ENCODE measurements around the gene CALR.
A peak's percentile ranks its signal among the peaks of the same experiment; 100 is the strongest.
"Not testable (repeated sequence)": the region's sequence is repeated elsewhere in the genome, so short reads cannot be mapped to it uniquely, and the experiment has no call there.

CALR gene

DNA sequence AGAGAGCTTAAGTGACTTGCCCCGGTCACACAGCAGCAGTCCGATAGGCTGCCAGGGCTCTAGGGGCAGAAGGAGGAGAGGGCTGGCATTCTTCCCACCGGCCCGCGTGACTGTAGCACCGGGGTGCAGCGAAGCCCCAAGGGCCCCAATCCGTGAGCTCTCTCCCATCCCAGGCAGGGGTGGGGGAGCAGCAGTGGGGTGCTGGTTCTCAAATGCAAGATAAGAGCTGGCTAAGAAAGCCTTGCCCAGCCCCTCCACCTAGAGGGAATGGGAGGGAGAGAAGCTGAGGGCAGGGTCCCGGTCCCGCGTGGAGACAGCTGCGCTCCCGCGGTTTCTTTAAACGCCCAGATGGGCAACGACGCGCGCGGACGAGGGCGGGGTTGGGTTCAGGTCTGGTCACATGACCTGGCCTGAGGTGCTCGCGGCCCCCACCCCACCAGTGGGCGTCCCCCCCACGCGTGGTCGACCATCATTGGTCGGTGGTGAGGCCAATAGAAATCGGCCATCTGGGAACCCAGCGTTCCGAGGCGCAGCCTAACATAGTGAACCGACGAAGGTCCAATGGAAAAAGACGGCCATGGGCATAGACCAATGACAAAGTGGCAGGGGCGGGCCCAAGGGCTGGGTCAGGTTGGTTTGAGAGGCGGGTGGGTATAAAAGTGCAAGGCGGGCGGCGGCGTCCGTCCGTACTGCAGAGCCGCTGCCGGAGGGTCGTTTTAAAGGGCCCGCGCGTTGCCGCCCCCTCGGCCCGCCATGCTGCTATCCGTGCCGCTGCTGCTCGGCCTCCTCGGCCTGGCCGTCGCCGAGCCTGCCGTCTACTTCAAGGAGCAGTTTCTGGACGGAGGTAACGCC lies at the start of gene CALR:
Gene CALR (plus strand): TSS at position 683 of the 852 bp plus-strand sequence. CDS start 71 bp downstream, at position 754.
- peak; percentile 100 for DNase-seq

DNA sequence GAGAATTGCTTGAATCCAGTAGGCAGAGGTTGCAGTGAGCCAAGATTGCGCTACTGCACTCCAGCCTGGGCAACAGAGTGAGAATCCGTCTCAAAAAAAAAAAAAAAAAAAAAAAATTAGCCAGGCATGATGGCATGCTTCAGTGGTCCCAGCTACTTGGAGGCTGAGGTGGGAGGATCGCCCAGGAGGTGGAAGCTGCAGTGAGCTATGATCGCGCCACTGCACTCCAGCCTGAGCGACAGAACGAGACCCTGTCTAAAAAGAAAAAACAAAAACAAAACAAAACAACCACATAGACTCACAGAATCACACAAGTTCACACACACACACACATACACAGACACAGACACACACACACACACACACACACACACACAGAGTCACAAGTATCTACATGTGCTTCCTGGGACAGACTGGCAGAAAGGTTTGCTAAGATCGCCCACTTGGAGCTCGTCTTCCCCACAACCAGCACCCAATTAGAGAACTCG lies 48.1 kb upstream of the CALR start:
- not testable (repeated sequence) for DNase-seq

DNA sequence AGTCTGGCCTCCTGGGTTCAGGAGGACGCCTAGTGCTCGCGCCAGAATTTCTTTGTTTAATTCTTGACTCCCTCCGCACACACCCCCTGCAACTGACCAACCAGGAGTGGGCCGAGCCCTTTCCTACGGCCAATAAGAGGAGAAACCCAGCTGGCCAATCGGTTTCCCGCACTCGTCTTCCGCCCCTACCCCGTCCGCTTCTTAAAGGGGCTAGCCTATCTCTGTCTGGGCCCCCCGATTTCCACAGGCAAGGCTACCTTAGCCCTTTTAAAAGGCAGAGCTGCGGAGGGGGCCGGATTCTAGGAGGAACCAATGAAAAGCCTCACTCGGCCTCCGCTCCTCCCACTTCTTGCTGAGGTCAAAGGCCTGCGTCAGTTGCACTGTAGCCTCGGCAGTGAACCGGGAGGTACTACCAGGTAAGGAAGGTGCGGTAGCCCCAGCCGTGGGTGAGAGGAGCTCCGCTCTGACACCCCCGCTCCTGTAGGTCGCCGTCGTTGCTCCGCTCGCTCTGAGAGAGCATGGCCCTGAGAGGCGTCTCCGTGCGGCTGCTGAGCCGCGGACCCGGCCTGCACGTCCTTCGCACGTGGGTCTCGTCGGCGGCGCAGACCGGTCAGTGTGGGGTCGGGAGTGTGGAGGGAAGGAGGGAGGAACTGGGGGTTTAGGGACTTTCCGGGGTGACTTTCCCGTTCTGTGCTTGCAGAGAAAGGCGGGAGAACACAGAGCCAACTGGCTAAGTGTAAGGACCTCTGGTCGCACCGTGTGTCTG lies 47.4 kb upstream of the CALR start, which contains the start of gene GCDH:
Gene GCDH (plus strand): TSS at position 374 of the 766 bp plus-strand sequence. CDS start 145 bp downstream, at position 519.
- peak; percentile 98 for DNase-seq

DNA sequence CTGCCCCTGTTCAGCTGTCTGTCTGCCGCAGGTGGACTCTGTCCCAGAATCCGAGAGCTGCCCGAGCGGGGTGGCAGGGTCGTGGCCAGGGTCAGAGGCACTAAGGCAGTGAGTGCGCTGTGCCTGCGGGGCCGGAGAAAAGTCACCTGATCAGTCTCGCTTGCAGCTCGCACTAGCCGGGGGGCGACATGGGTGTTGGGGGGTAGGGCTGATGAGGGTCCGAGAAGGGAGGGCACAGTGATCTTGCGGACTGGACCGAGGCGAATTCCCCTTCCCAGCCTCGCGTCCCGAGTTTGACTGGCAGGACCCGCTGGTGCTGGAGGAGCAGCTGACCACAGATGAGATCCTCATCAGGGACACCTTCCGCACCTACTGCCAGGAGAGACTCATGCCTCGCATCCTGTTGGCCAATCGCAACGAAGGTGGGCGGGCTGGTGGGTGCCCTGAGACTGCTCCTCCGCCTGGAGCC lies 46.8 kb upstream of the CALR start:
- no peak for DNase-seq

DNA sequence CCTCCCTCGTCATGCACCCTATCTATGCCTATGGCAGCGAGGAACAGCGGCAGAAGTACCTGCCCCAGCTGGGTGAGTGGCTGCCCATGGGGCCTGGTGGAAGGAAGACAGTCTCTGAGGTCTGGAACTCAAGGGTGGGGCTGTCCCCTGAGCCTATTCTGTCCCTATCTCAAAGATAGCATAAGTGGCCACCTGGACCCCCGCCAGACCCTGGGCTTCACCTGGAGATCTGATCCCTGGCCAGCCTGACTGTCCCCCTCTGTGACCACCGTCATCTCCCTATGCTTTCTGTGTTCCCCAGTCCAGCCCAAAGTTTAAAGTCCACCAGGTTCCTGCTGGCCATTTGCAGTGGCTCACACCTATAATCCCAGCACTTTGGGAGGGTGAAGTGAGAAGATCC lies 44.8 kb upstream of the CALR start:
- no peak for DNase-seq

DNA sequence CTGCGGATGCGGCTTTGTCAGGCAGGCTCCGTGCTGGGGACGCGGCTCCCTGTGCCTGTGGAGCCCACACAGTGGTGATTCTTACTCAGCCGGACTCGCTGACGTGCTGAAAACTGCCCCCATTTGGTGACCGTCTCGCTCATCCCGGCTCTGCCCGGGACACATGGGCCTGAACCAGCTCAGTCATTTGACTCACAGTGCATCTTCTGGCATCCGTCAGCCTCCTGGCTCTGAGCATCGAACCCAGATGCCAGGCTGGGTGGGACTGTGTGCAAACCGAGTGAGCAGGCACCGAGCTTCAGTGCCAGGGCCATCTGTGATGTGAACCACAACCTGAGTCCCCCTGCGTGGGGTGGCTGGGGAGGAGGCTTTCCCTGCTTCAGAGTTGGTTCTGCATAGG lies 41.9 kb upstream of the CALR start:
- DNase-seq, result no peak

DNA sequence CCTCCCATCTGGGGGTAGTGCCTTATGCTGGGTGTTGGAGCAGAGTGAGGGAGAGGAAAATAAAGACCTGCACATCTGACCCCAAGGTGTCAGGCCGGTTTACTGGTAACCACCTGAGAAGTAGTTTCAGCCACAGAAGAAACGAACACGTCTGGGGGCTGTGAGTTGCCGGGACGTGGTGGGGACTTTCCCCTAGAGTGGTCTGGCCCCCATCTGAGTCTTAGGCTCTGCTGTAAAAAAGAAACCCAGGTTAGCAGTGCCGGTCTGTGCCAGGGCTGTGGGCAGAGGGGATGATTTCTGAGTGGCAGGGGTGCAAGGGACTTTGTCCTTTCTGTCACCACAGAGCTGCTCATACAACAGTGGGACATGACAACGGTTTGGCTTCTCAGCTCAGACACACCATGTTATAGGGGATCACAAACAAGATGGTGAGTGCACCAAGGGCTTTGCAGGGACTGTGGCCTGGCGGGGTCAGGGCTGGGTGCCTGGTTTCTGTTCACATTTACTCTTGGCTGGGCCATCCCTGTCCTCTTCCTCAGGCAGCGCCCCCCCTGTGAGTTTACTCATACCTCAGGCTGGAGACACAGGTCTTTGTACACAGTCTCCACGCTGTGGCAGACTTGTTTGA lies 38.4 kb upstream of the CALR start:
- DNase-seq, result no peak

DNA sequence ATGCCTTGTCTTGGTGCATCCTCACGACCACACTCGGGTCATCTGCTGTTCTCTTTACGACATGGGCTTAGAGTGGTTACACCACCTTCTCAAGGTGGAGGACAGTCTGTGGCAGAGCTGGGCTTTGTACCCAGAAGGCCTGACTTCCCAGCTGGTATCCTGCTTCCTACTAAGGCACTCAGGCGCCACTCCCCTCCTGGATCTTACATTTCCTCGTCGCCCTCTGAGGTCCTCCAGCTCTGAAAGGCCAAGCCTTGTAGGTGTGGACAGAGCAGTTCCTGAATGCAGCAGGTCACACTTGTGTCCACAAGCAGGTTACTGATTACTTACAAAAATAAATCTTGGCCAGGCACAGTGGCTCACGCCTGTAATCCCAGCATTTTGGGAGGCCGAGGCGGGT lies 31.2 kb upstream of the CALR start:
- DNase-seq, result no peak

DNA sequence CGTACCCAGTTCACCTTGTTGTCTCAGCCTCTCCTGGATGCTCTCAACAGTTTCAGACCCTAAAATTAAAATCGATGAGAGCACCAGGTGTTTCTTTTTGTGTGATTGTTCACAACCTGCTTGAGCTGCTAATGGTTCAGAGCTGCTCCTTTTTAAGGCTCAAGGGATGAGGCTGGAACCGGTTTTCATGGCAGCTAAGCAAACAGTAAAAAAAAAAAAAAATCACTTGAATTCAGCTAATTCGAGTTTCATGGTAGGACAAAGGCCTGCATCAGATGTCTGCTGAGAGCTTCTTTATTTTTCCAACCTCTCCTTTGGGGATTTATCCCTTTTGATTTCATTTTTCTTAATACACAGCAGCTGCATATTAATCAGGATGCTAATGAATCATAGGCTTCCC lies 25.8 kb upstream of the CALR start:
- DNase-seq, result no peak

DNA sequence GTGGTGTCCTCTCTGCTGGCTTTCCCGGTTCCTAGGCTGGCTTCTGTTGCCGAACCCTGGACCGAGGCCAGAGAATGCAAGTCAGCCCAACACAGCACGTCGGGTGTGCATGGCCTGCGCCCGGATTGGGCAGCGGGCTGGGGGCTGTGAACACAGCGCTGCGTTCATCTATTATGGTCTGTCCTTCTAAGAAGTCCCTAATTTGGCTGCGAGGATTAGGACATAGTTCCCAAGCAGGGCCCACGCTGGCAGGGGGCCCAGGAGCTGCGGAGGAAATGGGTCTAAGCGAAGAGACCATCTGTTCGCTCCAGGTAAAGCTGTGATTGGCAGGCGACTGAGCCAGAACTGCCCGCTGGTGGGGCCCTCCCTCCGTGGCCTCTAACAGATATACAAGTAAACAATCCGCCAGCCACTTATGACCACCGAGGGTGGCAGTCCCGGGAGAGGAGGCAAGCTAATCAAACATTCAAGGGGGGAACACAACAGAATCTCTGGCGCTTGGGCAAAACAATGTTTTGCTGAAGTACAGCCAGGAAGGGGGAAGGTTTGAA lies 25.3 kb upstream of the CALR start:
- no peak for DNase-seq

DNA sequence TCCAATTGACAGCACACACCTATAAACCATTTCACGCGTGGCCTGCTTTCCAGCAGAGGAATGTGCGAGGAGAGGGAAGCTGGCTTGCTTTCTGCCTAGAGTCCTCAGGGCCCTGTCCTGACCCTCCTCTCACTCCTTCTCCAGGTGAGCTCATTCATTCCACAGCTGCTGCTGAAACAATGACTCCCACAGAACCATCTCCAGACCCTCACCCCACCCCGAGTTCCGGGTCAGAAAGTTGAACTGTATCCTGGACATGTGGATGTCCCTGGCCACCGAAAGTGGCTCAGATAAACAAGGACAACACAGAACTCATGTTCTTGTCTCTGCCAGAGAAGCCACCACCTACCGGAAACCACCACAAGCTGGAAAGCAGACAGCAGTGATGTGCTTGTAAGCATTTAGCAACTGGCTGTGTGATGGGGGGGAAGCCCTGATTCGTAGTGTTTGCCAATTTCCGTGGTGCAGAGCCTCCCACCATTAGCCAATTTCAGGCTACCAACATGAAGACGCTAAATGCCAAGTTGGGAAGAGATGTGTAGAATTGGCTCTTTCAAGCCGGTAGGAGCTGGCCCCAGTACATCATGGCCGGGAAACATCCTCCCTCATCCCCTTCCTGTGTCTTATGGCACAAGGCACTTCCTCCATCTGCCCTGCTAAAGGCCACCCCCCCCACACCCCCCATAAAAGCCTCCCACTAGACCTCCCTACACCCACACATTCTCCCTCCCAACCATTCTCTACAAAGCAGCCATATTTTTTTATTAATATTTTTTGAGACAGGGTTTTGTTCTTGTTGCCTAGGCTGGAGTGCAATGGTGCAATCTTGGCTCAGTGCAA lies 24.3 kb upstream of the CALR start:
- peak; percentile 42 for DNase-seq

DNA sequence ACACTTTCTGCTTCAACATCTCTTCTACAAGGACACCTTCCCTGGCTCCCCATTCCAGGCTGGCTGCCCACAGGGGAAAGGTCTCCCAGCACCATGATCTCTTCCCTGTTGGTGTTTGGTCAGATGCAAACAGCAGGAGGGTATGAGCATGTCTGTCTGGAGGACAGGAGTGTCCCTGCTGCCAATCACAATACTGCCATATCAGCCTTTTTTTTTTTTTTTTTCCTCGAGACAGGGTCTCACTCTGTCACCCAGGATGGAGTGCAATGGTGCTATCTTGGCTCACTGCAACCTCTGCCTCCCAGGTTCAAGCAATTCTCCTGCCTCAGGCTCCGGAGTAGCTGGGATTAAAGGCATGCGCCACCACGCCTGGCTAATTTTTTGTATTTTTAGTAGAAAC lies 22.5 kb upstream of the CALR start:
- not testable (repeated sequence) for DNase-seq

DNA sequence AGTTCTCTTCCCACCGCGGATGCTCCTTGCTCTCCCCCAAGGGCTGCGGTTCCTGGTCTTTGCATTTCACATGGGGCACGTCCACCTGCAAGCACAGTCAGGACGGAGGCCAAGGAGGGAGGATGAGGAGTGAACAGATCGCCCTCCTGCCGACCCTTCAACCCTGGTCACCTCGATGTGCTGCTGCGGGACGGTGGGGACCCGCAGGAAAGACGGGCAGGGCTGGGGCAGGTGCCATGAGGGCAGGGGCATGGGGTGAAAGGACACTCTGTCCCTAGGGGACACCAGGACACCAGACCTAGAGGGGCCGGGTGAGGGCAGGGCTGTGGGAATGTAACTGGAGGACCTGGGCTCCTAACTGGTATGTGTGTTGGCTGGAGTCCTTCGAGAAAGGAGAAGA lies 20.2 kb upstream of the CALR start:
- DNase-seq, result no peak

DNA sequence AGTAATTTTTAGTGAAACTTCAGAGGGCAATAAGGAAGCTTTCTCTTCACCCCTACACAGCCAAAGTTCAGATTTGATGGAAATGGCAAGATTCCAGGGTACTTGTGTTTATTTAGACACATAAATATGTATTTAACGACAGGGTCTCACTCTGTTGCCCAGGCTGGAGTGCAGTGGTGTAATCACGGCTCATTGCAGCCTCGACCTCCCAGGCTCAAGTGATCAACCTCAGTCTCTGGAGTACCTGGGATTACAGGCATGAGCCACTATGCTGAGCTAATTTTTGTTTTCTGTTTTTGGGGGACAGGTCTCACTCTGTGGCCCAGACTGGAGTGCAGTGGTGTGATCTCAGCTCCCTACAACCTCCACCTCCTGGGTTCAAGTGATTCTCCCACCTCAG lies 17.4 kb upstream of the CALR start:
- no peak for DNase-seq

DNA sequence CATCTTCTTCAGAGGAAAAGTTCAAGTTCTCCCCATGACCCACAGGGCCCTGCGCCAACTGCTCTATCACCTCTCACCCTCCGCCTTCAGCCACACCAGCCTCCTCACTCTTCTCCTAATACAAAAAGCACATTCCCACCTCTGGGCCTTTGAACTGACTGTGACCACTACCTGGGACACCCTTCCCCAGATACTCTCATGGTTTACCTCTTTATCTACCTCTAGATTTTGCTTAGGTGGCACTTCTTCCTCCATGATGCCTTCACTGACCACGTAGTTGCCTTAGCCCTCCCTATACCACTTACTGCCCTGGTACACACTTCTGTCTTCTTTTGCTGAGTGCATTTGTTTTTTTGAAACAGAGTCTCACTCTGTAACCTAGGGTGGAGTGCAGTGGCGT lies 15.4 kb upstream of the CALR start:
- DNase-seq, result no peak

DNA sequence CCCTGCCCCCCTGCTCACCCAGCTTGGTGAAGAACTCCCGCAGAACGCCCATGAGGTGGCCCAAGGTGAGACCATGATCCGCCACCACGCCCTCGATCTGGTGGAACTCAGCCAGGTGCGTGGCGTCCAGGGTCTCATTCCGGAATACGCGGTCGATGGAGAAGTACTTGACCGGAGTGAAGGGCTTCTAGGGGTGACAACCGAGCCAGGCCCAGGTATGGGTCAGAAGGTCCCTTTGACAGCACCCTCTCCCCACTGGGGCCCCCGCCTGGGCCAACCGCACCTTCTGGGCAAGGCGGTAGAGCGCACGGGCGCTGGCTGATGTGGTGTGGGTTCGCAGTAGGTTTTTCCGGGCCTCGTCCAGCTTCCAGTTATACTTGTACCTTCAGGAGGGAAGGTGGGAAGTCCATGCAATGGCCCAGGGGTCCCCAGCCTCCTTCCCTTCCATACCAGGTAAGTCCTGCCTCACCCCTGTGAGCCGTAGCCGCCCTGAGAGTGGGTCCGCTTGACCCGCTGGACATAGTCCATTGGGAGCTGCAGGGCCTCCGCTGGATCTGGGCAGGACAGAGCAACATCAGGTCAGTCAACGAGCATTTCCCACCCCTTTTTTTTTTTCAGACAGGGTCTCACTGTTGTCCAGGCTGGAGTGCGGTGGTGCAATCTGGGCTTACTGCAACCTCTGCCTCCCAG lies 13.6 kb upstream of the CALR start:
- no peak for DNase-seq

DNA sequence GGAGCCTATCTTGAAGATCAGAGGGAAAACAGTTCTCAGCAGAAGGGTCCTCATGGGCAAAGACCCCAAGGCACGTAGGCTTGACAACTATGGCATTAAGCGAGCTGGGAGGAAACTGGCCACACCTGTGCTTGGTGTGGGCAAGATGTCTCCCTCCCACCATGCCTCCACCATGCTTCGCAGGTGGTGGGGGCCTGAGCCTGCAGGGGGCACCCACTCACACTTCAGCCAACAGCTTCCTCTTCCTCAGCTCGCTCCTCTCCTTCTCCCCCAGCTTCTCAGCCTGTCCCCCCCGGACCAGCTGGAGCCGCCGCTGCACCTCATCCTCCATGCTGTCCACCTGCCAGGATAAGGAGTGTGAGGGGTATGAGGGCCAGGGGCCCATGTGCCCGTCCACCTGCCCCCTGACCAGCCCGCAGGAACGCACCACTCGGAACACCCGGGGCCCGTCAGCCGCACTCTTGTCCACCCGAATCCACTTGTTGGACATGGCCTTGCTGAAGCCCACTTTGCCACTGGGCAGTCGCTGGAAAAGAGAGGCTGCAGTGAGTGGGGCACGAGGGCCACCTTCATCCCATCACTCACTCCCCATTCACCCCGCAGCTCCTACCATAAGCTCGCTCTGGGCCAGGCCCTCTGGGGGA lies 8.3 kb upstream of the CALR start:
- DNase-seq, result no peak

DNA sequence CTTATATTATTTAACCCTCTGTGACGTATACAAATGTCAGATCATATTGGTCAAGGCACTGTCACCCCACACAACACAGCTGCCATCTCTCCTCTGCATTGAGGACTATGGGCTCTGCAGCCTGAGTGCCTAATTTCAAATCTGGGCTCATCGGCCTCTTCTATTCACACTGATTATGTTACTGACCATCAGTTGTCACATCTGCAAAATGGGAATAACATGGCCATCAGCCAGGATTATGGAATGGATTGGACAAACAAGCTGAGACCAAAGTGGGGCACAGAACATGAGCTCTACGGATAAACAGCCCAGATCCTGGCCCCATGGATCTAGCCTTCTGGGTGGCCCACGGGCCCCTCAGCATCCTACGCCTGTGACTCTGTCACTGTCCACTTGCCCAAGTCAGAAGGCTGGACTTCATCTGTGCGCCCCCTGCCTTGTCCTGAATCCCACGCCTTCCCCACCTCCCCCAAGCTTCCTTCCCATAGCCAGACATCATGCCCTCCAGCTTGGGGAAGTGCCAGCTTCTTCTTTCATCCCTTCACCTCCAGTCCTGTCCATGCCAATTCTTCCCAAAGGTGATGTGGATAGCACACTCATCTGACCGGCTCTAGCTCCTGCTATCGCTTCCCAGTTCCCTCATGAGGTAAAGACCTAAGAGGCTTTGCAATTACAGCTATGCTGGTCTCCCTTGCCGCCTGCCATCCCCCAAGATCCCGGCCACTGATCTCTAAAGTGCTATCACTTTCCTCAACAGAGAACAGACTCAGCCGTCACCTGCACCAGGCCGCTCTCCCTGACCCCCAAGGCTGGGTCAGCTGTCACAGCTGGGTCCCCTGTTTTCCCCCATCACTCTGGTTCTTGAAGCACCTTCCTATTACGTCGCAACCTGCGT lies 5.8 kb upstream of the CALR start:
- no peak for DNase-seq

DNA sequence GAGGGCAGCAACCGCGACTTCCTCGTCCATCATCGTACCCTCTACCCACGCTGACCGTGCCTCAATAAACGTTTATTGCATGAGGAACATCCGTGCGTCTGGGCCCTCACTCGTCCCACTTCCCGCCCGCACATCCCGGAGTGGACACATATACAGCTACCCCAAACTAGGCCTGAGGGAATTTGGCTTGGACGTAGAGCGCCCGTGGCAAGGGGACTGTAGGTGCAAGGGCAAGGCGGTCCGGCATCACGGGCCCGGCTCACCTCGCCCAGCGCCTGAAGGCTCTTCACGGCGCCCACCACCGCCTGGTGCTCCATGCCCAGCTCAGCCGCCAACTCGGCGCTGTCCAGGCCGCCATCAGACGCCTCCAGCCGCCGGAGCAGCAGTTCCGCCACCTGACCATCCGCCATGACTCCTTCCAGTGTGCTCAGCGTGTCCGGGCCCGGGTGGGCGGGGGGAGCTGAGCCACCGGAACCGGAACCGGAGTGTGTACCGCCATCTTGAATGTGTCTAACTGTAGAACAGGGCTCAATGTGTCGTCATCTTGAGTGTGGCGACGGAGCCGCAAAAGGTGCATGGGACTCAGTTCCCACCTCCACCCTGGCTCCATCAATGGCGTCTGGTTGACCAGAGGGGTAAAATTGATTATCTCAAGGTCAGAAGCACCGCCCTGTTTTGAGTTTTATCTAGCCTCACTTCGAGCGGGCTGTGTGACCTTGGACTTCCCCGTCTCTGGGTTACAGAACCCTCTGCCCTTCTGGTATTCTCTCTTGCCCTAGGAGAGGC lies 4.9 kb upstream of the CALR start, which contains the start of gene FARSA:
Gene FARSA (minus strand): TSS at position 425 of the 786 bp plus-strand sequence. CDS start 15 bp downstream, at position 410.
- DNase-seq, result peak; percentile 90

Data from stimulated activated CD4-positive, alpha-beta T cell treated with anti-CD3 and anti-CD28 coated beads, Interleukin-4, amount 100 ng/mL, for 24 hours (primary cell).